Ascending aorta (tissue), 2 donors: ENCODE data around the gene TRPV4. TPM values are rescaled to one million over a fixed set of nuclear protein-coding genes. Genes with fewer than 3 reads are reported as not detected.

Experiments
- DNase-seq, 2 donors: peaks; one replicate each; pipeline ENCODE4 v3.0.0-alpha.2; 2019; ENCODE audit warnings: low spot score in 2 of 2
- H3K27ac ChIP-seq, 2 donors: fragments of 200-600 bp; sonication (generic); one replicate each; pipeline ENCODE4 v1.5.1; 2016 to 2017; ENCODE audit warnings: mild to moderate bottlenecking in 1 of 2
- H3K27me3 ChIP-seq: fragments of 200-600 bp; sonication (generic); one replicate; pipeline ENCODE4 v1.5.1; 2017
- H3K36me3 ChIP-seq, 2 donors: fragments of 200-600 bp; sonication (generic); one replicate each; pipeline ENCODE4 v1.5.1; 2016
- H3K4me1 ChIP-seq, 2 donors: fragments of 200-600 bp; sonication (generic); one replicate each; pipeline ENCODE4 v1.5.1; 2016 to 2017; ENCODE audit warnings: mild to moderate bottlenecking in 1 of 2
- H3K4me3 ChIP-seq, 2 donors: fragments of 200-600 bp; sonication (generic); one replicate each; pipeline ENCODE4 v1.5.1; 2016 to 2017; ENCODE audit warnings: mild to moderate bottlenecking in 1 of 2
- H3K9me3 ChIP-seq, 2 donors: fragments of 200-600 bp; sonication (generic); one replicate each; pipeline ENCODE4 v1.5.1; 2016
- CTCF ChIP-seq, 3 experiments: fragments of 200-600 bp in 2 of 3; fragments of 450-650 bp in 1 of 3; sonication (generic) in 2 of 3; IDR thresholded peaks; one replicate each; pipeline ENCODE4 v1.5.1; 2016 to 2019; ENCODE audit warnings: antibody characterized with exemption in 3 of 3, mild to moderate bottlenecking in 1 of 3, moderate library complexity in 1 of 3
- intact Hi-C: fragments of 100-400 bp; cut with DNase I; formaldehyde crosslinking; loops from one replicate; pipeline ENCODE4 v1.15.1; 2023
- total RNA-seq: library from RNA; depleted of rRNA; stranded (reverse); fragments of >200 nt; gene quantifications from one replicate; pipeline ENCODE4 v1.1.0, GENCODE V29; 2016

The TRPV4 gene
- total RNA-seq, 1 donor from 2014 or later = not detected

GRCh38 chr12:109827080-109827479, 6.1 kb downstream of the TRPV4 start:
- intact Hi-C loops = no loop called here
- H3K9me3 ChIP-seq = no peaks in the 10 kb centered on the region
- TF ChIP-seq CTCF (IDR thresholded peaks at IDR 0.05) = no peak
- H3K27me3 ChIP-seq = peaks cover 1% of the 10 kb centered on the region
- DNase-seq = no peak
- H3K27ac ChIP-seq = no peak overlapping the region
- H3K4me1 ChIP-seq = peaks cover 0 to 8% of the 10 kb centered on the region in 2 donors
- H3K36me3 ChIP-seq = no peaks in the 10 kb centered on the region
- no peak overlapping the region for H3K4me3 ChIP-seq

GRCh38 chr12:109824731-109825130, 8.5 kb downstream of the TRPV4 start:
- no peak overlapping the region for H3K27ac ChIP-seq
- no peaks in the 10 kb centered on the region for H3K36me3 ChIP-seq
- peaks cover 0 to 9% of the 10 kb centered on the region in 2 donors for H3K4me1 ChIP-seq
- intact Hi-C loops = no loop called here
- no peaks in the 10 kb centered on the region for H3K27me3 ChIP-seq
- TF ChIP-seq CTCF (IDR thresholded peaks at IDR 0.05) = no peak
- H3K9me3 ChIP-seq = no peaks in the 10 kb centered on the region
- no peak for DNase-seq
- no peak overlapping the region for H3K4me3 ChIP-seq

GRCh38 chr12:109822951-109823411, 10.2 kb downstream of the TRPV4 start:
- DNase-seq = no peak
- TF ChIP-seq CTCF (IDR thresholded peaks at IDR 0.05) = no peak
- no peaks in the 10 kb centered on the region for H3K27me3 ChIP-seq
- peak overlapping the region in 1 of 2 donors; percentile 7 for H3K4me3 ChIP-seq
- no peaks in the 10 kb centered on the region for H3K9me3 ChIP-seq
- H3K4me1 ChIP-seq = peaks cover 0 to 9% of the 10 kb centered on the region in 2 donors
- H3K36me3 ChIP-seq = no peaks in the 10 kb centered on the region
- no peak overlapping the region for H3K27ac ChIP-seq
- intact Hi-C loops = no loop called here

GRCh38 chr12:109822416-109822815, 10.8 kb downstream of the TRPV4 start:
- H3K27me3 ChIP-seq = no peaks in the 10 kb centered on the region
- no peak for TF ChIP-seq CTCF (IDR thresholded peaks at IDR 0.05)
- no peak overlapping the region for H3K27ac ChIP-seq
- intact Hi-C loops = no loop called here
- no peaks in the 10 kb centered on the region for H3K9me3 ChIP-seq
- H3K36me3 ChIP-seq = no peaks in the 10 kb centered on the region
- no peak for DNase-seq
- H3K4me3 ChIP-seq = no peak overlapping the region
- peaks cover 0 to 9% of the 10 kb centered on the region in 2 donors for H3K4me1 ChIP-seq

- intact Hi-C loops = no loop called here
- Histone ChIP-seq H3K4me1 (peaks cover 0 to 9% of the 10 kb centered on the region in 2 donors), H3K4me3 (no peak overlapping the region), H3K27ac (no peak overlapping the region), H3K36me3 (no peaks in the 10 kb centered on the region), H3K9me3 (no peaks in the 10 kb centered on the region), H3K27me3 (no peaks in the 10 kb centered on the region)
- TF ChIP-seq CTCF (IDR thresholded peaks at IDR 0.05) = no peak
- no peak for DNase-seq
Measured at GRCh38 chr12:109821968-109822367, 11.2 kb downstream of the TRPV4 start.

- Histone ChIP-seq H3K27ac (no peak overlapping the region), H3K36me3 (no peaks in the 10 kb centered on the region), H3K27me3 (no peaks in the 10 kb centered on the region), H3K4me3 (no peak overlapping the region), H3K9me3 (no peaks in the 10 kb centered on the region), H3K4me1 (peaks cover 0 to 9% of the 10 kb centered on the region in 2 donors)
- intact Hi-C loops = no loop called here
- DNase-seq = no peak
- no peak for TF ChIP-seq CTCF (IDR thresholded peaks at IDR 0.05)
Measured at GRCh38 chr12:109820816-109821381, 12.3 kb downstream of the TRPV4 start.
